OCI-LY1 (cell line): ENCODE results near the gene RALGDS.

Source experiments
- EZH2 ChIP-seq: fragments of 200-600 bp; sonication (generic), shearing (Covaris generic); IDR thresholded peaks from 2 replicates; pipeline ENCODE4 v1.8.0; 2017; ENCODE audit warnings: borderline replicate concordance, mixed run types, mild to moderate bottlenecking, antibody characterized with exemption, low read length, moderate library complexity, mixed read lengths
- TF ChIP-seq, protein P1 (sequence below): fragments of 200-600 bp; sonication (generic), shearing (Covaris generic); IDR thresholded peaks from 2 replicates; pipeline ENCODE4 v1.5.1; 2017; ENCODE audit warnings: mild to moderate bottlenecking, antibody characterized with exemption, low read length, moderate library complexity, mixed read lengths

DNA sequence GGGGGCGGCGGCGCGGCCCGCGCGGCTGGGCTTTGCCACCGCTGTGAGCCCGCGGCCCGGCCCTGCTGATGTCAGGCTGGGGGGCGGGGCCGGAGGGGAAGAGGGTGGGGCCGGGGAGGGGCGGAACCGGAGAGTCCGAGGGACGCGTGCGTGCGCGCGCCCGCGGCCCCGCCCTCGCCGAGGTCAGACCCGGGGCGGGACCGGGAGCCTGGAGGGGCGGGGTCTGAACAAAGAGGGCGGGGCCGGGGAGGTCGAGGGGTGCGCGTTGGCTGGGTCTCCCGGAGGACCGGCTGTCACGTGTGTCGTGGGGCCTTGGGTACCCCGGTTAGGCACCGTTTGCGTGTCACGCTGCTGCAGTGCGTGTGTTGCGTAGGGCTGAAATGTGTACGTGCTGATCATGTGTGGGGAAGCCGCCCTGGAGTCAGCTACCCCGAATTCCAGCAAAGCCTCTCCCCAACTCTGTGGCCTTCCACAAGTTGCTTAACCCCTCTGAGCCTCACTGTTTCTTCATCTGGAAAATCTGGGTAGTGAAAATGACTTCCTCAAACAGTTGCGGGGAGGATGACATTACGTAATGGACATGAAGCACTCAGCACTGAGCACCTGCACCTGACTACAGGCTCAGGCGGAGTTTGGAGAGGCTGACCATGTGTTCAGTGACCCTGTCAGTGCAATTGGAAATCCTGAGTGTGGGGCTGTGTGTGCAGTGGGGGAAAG lies at the start of gene RALGDS:
- TF ChIP-seq EZH2: no peak
- TF ChIP-seq, protein P1, sequence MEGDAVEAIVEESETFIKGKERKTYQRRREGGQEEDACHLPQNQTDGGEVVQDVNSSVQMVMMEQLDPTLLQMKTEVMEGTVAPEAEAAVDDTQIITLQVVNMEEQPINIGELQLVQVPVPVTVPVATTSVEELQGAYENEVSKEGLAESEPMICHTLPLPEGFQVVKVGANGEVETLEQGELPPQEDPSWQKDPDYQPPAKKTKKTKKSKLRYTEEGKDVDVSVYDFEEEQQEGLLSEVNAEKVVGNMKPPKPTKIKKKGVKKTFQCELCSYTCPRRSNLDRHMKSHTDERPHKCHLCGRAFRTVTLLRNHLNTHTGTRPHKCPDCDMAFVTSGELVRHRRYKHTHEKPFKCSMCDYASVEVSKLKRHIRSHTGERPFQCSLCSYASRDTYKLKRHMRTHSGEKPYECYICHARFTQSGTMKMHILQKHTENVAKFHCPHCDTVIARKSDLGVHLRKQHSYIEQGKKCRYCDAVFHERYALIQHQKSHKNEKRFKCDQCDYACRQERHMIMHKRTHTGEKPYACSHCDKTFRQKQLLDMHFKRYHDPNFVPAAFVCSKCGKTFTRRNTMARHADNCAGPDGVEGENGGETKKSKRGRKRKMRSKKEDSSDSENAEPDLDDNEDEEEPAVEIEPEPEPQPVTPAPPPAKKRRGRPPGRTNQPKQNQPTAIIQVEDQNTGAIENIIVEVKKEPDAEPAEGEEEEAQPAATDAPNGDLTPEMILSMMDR: no peak
